GM13977 (cell line): ENCODE results near the gene STIM1.

ENCODE experiments used
- DNase-seq: peaks from one replicate; pipeline ENCODE4 v3.0.0; 2012; ENCODE audit warnings: low spot score
- CTCF ChIP-seq: IDR thresholded peaks from 2 replicates; pipeline ENCODE4 v1.5.1; 2012; ENCODE audit warnings: mild to moderate bottlenecking, control low read depth; ENCODE audit not compliant: insufficient read depth; ENCODE audit errors: extremely low read depth, missing control alignments
- in situ Hi-C: fragments of 300-500 bp; cut with MboI; formaldehyde crosslinking; loops from one replicate; pipeline ENCODE4 v1.12.0; 2022; ENCODE audit warnings: low sequenced_read_pairs, low pct_unique_long_range_greater_than_20kb, mixed read lengths, inconsistent platforms; ENCODE audit not compliant: unreplicated experiment

The STIM1 gene

GRCh38 chr11:3933165-3933628 is 77.7 kb downstream of the STIM1 start:
- in situ Hi-C loops = no loop called here
- DNase-seq = no peak
- no peak for TF ChIP-seq CTCF

GRCh38 chr11:3934658-3935057 is 79.2 kb downstream of the STIM1 start:
- in situ Hi-C loops = no loop called here
- no peak for DNase-seq
- TF ChIP-seq CTCF = no peak

GRCh38 chr11:3936517-3936916 is 81.1 kb downstream of the STIM1 start:
- no peak for TF ChIP-seq CTCF
- no peak for DNase-seq
- in situ Hi-C loops = no loop called here

- no peak for TF ChIP-seq CTCF
- in situ Hi-C loops = no loop called here
- no peak for DNase-seq
These were observed 83.7 kb downstream of the STIM1 start for GRCh38 chr11:3939211-3939610.

- no peak for TF ChIP-seq CTCF
- DNase-seq = no peak
- in situ Hi-C loops = no loop called here
These were observed 84.3 kb downstream of the STIM1 start for GRCh38 chr11:3939651-3940190.

- DNase-seq = no peak
- no peak for TF ChIP-seq CTCF
- in situ Hi-C loops = no loop called here
These were observed 86.9 kb downstream of the STIM1 start for GRCh38 chr11:3942160-3942955.
